ENCODE measurements around the gene PRICKLE2.

PRICKLE2 gene

DNA sequence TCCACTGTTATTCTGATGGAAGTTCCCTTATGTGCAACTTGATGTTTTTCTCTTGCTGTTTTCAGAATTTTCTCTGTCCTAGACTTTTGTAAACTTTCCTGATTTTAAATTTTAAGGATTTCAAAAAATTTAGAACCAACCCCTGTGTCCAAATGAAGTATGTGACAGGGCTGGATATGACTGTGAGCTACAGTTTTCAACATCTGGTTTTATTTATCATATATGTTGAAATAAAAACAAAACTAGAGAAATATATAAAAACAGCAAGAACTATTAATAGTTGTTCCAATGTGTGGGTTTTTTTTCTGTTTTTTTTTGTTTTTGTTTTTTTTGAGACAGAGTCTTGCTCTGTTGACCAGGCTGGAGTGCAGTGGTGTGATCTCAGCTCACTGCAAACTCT is 154.6 kb downstream of the PRICKLE2 start:
- TF ChIP-seq SIN3A (IDR thresholded peaks at IDR 0.05; ENCODE audit: borderline replicate concordance, insufficient read depth, low read length) (no peak), FOXP2 (optimal IDR thresholded peaks at IDR 0.05; ENCODE audit: borderline replicate concordance, extremely low read depth, extremely low read length, insufficient read depth) (no peak), TAF1 (IDR thresholded peaks at IDR 0.05; ENCODE audit: borderline replicate concordance, insufficient read depth, low read length) (no peak), POLR2AphosphoS5 (IDR thresholded peaks at IDR 0.05; ENCODE audit: low read depth, low read length) (no peak)
- TF ChIP-seq, protein P1, sequence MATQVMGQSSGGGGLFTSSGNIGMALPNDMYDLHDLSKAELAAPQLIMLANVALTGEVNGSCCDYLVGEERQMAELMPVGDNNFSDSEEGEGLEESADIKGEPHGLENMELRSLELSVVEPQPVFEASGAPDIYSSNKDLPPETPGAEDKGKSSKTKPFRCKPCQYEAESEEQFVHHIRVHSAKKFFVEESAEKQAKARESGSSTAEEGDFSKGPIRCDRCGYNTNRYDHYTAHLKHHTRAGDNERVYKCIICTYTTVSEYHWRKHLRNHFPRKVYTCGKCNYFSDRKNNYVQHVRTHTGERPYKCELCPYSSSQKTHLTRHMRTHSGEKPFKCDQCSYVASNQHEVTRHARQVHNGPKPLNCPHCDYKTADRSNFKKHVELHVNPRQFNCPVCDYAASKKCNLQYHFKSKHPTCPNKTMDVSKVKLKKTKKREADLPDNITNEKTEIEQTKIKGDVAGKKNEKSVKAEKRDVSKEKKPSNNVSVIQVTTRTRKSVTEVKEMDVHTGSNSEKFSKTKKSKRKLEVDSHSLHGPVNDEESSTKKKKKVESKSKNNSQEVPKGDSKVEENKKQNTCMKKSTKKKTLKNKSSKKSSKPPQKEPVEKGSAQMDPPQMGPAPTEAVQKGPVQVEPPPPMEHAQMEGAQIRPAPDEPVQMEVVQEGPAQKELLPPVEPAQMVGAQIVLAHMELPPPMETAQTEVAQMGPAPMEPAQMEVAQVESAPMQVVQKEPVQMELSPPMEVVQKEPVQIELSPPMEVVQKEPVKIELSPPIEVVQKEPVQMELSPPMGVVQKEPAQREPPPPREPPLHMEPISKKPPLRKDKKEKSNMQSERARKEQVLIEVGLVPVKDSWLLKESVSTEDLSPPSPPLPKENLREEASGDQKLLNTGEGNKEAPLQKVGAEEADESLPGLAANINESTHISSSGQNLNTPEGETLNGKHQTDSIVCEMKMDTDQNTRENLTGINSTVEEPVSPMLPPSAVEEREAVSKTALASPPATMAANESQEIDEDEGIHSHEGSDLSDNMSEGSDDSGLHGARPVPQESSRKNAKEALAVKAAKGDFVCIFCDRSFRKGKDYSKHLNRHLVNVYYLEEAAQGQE (IDR thresholded peaks at IDR 0.05; ENCODE audit: insufficient read depth in 1 of 2, low read depth in 2 of 2, low read length in 2 of 2): no peak

DNA sequence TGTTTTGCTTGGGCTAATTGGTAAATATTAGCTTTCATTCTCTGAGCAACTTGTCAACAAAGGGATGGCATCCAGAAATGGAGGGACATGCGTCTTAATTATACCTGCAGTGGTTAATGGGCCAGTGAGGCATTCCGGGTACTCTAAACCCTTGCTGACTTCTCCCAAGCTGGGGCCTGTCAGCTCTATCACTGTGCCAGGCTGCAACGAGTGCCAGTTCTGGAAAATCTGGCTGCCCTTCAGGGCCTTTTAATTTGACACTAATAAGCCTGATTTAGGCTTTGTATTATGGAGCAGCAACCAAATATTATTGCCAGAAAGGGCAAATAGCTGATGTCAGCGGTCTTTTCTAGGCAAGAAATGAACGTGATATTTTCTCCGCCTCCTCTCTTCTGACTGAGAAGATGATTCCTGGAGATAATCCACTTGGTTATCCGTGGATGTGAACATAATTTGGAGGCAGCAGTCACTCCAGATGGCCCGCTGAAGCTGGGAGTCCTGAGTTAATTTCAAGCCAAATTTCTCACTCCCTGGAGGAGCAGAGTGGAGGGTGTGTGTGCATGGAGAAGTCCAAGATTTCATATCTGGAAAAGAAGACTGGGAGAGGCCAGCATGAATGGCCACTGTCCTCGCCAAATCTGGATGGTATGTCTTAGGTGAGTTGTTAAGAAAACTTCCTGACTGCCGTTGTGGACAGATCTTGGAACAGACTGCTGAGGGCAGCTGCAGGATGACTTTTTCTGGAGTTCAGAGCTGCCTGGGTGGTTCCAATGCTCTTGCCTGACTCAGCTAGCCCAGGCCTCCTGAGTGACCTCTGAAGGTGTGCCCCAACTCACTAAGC is 157.5 kb downstream of the PRICKLE2 start:
- no peak for TF ChIP-seq POLR2AphosphoS5 (IDR thresholded peaks at IDR 0.05; ENCODE audit: low read depth, low read length)
- TF ChIP-seq, protein P1 (IDR thresholded peaks at IDR 0.05; ENCODE audit: insufficient read depth in 1 of 2, low read depth in 2 of 2, low read length in 2 of 2): no peak
- no peak for TF ChIP-seq SIN3A (IDR thresholded peaks at IDR 0.05; ENCODE audit: borderline replicate concordance, insufficient read depth, low read length)
- no peak for TF ChIP-seq TAF1 (IDR thresholded peaks at IDR 0.05; ENCODE audit: borderline replicate concordance, insufficient read depth, low read length)
- TF ChIP-seq FOXP2 (optimal IDR thresholded peaks at IDR 0.05; ENCODE audit: borderline replicate concordance, extremely low read depth, extremely low read length, insufficient read depth): no peak

DNA sequence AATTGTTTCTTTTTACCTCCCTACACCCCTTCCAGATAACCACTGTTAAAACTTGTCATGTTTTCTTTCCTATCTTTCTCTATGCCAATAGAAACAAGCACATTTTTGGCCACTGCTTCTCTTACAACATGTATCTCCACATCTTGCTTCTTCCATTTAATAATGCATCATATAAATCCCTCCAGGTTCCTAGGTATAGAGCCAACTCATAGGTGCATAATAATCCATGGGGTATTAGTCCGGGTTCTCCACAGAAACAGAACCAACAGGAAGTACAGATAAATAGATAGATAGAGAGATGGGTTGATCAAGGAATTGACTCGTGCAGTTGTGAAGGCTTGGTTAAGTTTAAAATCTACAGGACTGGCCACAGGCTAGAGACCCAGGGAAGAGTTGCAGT is 160.5 kb downstream of the PRICKLE2 start:
- no peak for TF ChIP-seq TAF1 (IDR thresholded peaks at IDR 0.05; ENCODE audit: borderline replicate concordance, insufficient read depth, low read length)
- no peak for TF ChIP-seq POLR2AphosphoS5 (IDR thresholded peaks at IDR 0.05; ENCODE audit: low read depth, low read length)
- no peak for TF ChIP-seq SIN3A (IDR thresholded peaks at IDR 0.05; ENCODE audit: borderline replicate concordance, insufficient read depth, low read length)
- TF ChIP-seq, protein P1 (IDR thresholded peaks at IDR 0.05; ENCODE audit: insufficient read depth in 1 of 2, low read depth in 2 of 2, low read length in 2 of 2): no peak
- no peak for TF ChIP-seq FOXP2 (optimal IDR thresholded peaks at IDR 0.05; ENCODE audit: borderline replicate concordance, extremely low read depth, extremely low read length, insufficient read depth)

DNA sequence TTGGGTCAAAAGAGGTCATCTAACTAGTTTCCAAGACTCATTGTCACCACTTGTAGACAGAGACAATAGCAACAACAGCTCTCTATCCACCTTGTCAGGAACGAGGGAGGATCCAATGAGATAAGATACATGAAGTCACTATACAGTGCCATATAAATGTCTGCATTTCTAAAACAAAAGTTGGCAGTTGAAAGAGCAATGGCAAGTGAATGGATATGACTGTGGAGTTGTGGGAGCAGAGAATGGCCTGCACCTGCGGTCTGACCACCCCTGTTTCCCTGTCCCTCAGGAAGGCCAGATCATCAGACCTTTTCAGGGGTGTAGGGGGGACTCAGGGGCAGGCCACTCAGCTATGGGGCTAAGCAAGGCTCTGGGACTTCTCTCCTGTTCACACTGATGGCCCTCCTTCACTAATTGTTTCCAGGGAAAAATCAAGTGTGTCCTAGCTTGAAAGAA is 161.3 kb downstream of the PRICKLE2 start:
- TF ChIP-seq, protein P1 (IDR thresholded peaks at IDR 0.05; ENCODE audit: insufficient read depth in 1 of 2, low read depth in 2 of 2, low read length in 2 of 2): no peak
- TF ChIP-seq FOXP2 (optimal IDR thresholded peaks at IDR 0.05; ENCODE audit: borderline replicate concordance, extremely low read depth, extremely low read length, insufficient read depth) (no peak), TAF1 (IDR thresholded peaks at IDR 0.05; ENCODE audit: borderline replicate concordance, insufficient read depth, low read length) (no peak), SIN3A (IDR thresholded peaks at IDR 0.05; ENCODE audit: borderline replicate concordance, insufficient read depth, low read length) (no peak), POLR2AphosphoS5 (IDR thresholded peaks at IDR 0.05; ENCODE audit: low read depth, low read length) (no peak)

Data from PFSK-1 (cell line).